MCF 10A (cell line): ENCODE results near the gene PTPRM. TPM values are rescaled to one million over a fixed set of nuclear protein-coding genes. Genes with fewer than 3 reads are reported as not detected.
A peak's percentile ranks its signal among the peaks of the same experiment; 100 is the strongest.

Experiments used
- BruUV-seq: library from RNA; stranded (reverse); fragments of 400-500 nt; replicated peaks from 2 replicates; lab custom pipeline; 2021; lab: Mats Ljungman, UMichigan
- CTCF ChIA-PET: fragments of 300-600 bp; sonication (Branson Sonifier 250); formaldehyde crosslinking; extraction: SDS; loops from one replicate; lab custom pipeline; 2021; ENCODE audit warnings: antibody characterized with exemption, inconsistent platforms; lab: Yijun Ruan, JAX
- POLR2A ChIA-PET: fragments of 300-600, 350-650 bp; sonication (Branson Sonifier 250); formaldehyde crosslinking; extraction: SDS; loops from one replicate; lab custom pipeline; 2020; ENCODE audit warnings: antibody characterized with exemption, inconsistent platforms; lab: Yijun Ruan, JAX
- DNase-seq: peaks from one replicate; pipeline ENCODE4 v3.0.0-alpha.2; 2018; ENCODE audit not compliant: unreplicated experiment
- H3K27ac Mint-ChIP-seq: one replicate; pipeline ENCODE4 v1.8.0; 2022; ENCODE audit warnings: mild to moderate bottlenecking, low read depth, mixed read lengths; ENCODE audit not compliant: unreplicated experiment
- H3K27me3 Mint-ChIP-seq: one replicate; pipeline ENCODE4 v1.8.0; 2022; ENCODE audit warnings: mixed read lengths; ENCODE audit not compliant: insufficient read depth, unreplicated experiment
- H3K36me3 Mint-ChIP-seq: one replicate; pipeline ENCODE4 v1.8.0; 2022; ENCODE audit warnings: mild to moderate bottlenecking, moderate library complexity, mixed read lengths; ENCODE audit not compliant: insufficient read depth, unreplicated experiment
- H3K4me1 Mint-ChIP-seq: one replicate; pipeline ENCODE4 v1.8.0; 2022; ENCODE audit warnings: mixed read lengths; ENCODE audit not compliant: insufficient read depth, unreplicated experiment
- H3K4me3 Mint-ChIP-seq: one replicate; pipeline ENCODE4 v1.8.0; 2022; ENCODE audit warnings: mild to moderate bottlenecking, moderate library complexity, mixed read lengths; ENCODE audit not compliant: unreplicated experiment
- H3K9me3 Mint-ChIP-seq: one replicate; pipeline ENCODE4 v1.8.0; 2022; ENCODE audit warnings: mixed read lengths; ENCODE audit not compliant: unreplicated experiment
- intact Hi-C: fragments of 100-400 bp; cut with micrococcal nuclease; formaldehyde crosslinking; loops from 2 replicates; pipeline ENCODE4 v1.14.1; 2022
- total RNA-seq: library from RNA; stranded (reverse); gene quantifications from 2 replicates; pipeline ENCODE4 v1.2.3, GENCODE V29; 2022
- TF ChIP-seq, protein P1 (sequence below): fragments of 200-600 bp; IDR thresholded peaks from one replicate; pipeline ENCODE4 v1.8.0; 2022; ENCODE audit warnings: antibody characterized with exemption, mild to moderate bottlenecking; ENCODE audit not compliant: unreplicated experiment

The PTPRM gene
- total RNA-seq, 1 experiment from 2014 or later, result 82.8 TPM

DNA sequence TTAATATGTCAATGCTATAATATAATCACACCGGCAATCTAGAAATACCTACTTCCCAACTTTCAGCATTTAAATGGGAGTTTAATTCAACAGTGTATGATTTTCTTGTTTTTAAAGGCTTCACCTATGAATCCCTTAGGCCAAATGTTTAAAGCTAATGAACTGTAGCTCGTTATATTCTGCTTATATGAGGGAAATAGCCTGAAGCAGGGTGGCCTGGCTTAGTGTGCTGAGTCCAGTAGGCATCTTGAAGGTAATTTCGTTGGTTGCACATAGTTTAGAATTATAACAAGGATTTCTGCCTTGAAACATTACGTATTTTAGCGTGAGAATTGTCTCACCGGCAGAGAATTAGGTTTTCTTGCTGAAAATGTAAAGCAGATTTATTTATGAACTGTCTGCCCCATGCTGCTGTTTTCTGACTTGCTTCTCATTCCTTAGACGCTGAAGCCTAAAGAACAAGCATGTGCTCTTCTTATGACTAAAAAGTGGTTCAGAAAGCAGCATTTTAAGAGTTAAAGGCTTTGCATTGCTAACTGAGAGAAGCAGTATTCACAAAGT, 608.5 kb downstream of the PTPRM start:
- intact Hi-C loops, result no loop called here
- Mint-ChIP-seq H3K27ac (no peak overlapping the region), H3K9me3 (no peaks in the 10 kb centered on the region), H3K4me1 (peaks cover 24% of the 10 kb centered on the region), H3K4me3 (no peak overlapping the region), H3K36me3 (peaks cover 7% of the 10 kb centered on the region), H3K27me3 (no peaks in the 10 kb centered on the region)
- ChIA-PET CTCF (interaction anchor here (0.7 kb wide), 1 partner anchor 386 kb away, joined by 3 read pairs; no protein-coding TSS in a partner anchor), POLR2A (interaction anchor here (0.6 kb wide), 1 partner anchor 228 kb away, joined by 3 read pairs; no protein-coding TSS in a partner anchor)
- DNase-seq, result no peak
- no TSS peak for BruUV-seq
- TF ChIP-seq, protein P1, sequence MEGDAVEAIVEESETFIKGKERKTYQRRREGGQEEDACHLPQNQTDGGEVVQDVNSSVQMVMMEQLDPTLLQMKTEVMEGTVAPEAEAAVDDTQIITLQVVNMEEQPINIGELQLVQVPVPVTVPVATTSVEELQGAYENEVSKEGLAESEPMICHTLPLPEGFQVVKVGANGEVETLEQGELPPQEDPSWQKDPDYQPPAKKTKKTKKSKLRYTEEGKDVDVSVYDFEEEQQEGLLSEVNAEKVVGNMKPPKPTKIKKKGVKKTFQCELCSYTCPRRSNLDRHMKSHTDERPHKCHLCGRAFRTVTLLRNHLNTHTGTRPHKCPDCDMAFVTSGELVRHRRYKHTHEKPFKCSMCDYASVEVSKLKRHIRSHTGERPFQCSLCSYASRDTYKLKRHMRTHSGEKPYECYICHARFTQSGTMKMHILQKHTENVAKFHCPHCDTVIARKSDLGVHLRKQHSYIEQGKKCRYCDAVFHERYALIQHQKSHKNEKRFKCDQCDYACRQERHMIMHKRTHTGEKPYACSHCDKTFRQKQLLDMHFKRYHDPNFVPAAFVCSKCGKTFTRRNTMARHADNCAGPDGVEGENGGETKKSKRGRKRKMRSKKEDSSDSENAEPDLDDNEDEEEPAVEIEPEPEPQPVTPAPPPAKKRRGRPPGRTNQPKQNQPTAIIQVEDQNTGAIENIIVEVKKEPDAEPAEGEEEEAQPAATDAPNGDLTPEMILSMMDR, result no peak

DNA sequence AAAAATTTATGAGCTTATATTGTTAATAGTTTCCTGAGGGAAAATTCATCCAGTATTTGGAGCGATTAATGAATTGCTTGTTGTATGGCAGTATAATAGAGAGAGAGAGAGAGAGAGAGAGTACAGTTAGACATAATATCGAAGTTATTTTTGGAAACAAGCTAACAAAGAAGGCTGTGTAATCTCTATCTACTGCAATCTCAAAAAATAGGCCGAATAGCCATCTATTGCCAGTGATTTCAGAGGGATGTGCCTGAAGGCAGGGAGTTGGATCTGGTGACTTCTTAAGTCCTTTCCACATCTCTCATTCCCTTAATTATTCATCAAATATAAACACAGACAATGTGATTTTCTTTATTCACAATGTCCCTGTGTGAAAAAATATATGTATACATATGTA, 609.0 kb downstream of the PTPRM start:
- Mint-ChIP-seq H3K27me3 (no peaks in the 10 kb centered on the region), H3K9me3 (no peaks in the 10 kb centered on the region), H3K4me1 (peaks cover 24% of the 10 kb centered on the region), H3K27ac (peak overlapping the region; percentile 29), H3K36me3 (peaks cover 7% of the 10 kb centered on the region), H3K4me3 (no peak overlapping the region)
- POLR2A ChIA-PET, result interaction anchor here (0.6 to 1.0 kb wide), 2 partner anchors 37 to 228 kb away, joined by 3 to 4 read pairs; no protein-coding TSS in a partner anchor
- DNase-seq, result no peak
- intact Hi-C loops, result no loop called here
- no TSS peak for BruUV-seq
- CTCF ChIA-PET, result interaction anchor here (0.7 kb wide), 1 partner anchor 386 kb away, joined by 3 read pairs; no protein-coding TSS in a partner anchor
- TF ChIP-seq, protein P1, result no peak

DNA sequence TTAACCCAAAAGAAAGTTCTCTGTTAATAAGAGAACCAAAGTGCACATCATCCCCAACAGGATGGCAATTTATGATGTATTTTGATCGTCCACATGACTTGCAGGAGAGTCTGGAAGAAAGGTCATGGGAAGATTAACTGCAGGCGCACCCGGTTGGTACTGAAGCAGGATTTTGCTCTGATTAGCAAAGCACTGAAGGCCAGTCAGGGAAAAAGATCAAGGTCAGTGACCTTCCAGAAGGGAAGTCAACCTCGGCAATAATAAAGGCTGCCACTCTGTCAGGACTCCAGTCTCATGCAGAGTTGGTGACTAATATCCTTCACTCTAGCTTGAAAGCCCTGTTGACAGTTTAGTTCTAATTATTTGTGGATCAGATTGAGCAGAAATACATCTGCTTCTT, 609.4 kb downstream of the PTPRM start:
- TF ChIP-seq, protein P1, result no peak
- Mint-ChIP-seq H3K4me3 (no peak overlapping the region), H3K9me3 (no peaks in the 10 kb centered on the region), H3K4me1 (peaks cover 24% of the 10 kb centered on the region), H3K27me3 (no peaks in the 10 kb centered on the region), H3K36me3 (peaks cover 7% of the 10 kb centered on the region), H3K27ac (peak overlapping the region; percentile 29)
- POLR2A ChIA-PET, result interaction anchor here (1.0 kb wide), 1 partner anchor 36 kb away, joined by 4 read pairs; no protein-coding TSS in a partner anchor
- CTCF ChIA-PET, result no interaction called here
- intact Hi-C loops, result no loop called here
- BruUV-seq, result no TSS peak
- no peak for DNase-seq

DNA sequence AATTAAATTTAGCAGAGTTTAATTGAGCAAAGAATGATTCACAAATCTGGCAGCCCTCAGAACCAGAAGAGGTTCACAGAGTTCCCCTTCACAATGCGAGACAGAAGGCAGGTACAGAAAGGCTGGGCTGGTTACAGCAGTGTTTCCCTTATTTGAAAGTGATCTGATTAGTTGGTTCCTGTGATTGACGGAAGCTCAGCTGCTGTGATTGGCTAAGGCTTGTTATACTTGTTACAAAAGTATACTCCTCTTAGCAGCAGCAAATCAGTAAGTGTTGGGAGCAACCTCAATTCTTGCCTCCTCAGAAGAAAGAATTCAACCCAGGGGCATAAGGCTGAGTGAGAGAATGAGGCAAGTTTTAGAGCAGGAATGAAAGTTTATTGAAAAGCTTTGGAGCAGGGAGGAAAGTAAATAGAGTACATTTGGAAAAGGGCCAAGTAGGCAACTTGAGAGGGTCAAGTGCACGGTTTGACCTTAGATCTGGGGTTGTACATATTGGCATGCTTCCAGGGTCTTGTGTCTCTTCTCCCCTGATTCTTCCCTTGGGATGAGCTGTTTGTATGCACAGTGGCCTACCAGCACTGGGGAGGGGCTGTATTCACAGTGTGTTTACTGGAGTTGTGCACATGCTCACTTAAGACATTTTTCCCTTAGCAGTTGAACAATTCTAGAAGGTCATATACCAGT, 610.4 kb downstream of the PTPRM start:
- Mint-ChIP-seq H3K4me1 (peaks cover 24% of the 10 kb centered on the region), H3K9me3 (no peaks in the 10 kb centered on the region), H3K27ac (peak overlapping the region; percentile 12), H3K27me3 (no peaks in the 10 kb centered on the region), H3K36me3 (peaks cover 7% of the 10 kb centered on the region), H3K4me3 (no peak overlapping the region)
- TF ChIP-seq, protein P1, result no peak
- no TSS peak for BruUV-seq
- POLR2A ChIA-PET, result interaction anchor here (0.6 to 1.2 kb wide), 5 partner anchors 11 to 38 kb away, joined by 3 to 5 read pairs (median 3); no protein-coding TSS in a partner anchor
- intact Hi-C loops, result no loop called here
- peak; percentile 62 for DNase-seq
- CTCF ChIA-PET, result interaction anchor here (0.6 kb wide), 1 partner anchor 905 kb away, joined by 3 read pairs; no protein-coding TSS in a partner anchor
